Fibroblast of lung (primary cell): ENCODE data around the gene PSMD2. TPM values are rescaled to one million over a fixed set of nuclear protein-coding genes. Genes with fewer than 3 reads are reported as not detected.
A peak's percentile ranks its signal among the peaks of the same experiment; 100 is the strongest.

Experiments used
- DNase-seq, 2 donors: peaks; one replicate each; pipeline versions ENCODE4 v3.0.0 to v3.0.0-alpha.2; 2010; ENCODE audit warnings: low read depth in 2 of 2
- H2AFZ ChIP-seq: 2 replicates; pipeline ENCODE4 v1.5.1; 2012; ENCODE audit warnings: low read length, control low read depth, inconsistent platforms
- H3K27ac ChIP-seq: 2 replicates; pipeline ENCODE4 v1.5.1; 2011; ENCODE audit warnings: low read length, control low read depth; ENCODE audit not compliant: insufficient read depth
- H3K27me3 ChIP-seq: 2 replicates; pipeline ENCODE4 v1.5.1; 2011; ENCODE audit warnings: mild to moderate bottlenecking, low read length; ENCODE audit not compliant: control insufficient read depth, insufficient read depth
- H3K36me3 ChIP-seq: 2 replicates; pipeline ENCODE4 v1.5.1; 2011; ENCODE audit warnings: low read length; ENCODE audit not compliant: control insufficient read depth, insufficient read depth
- H3K4me1 ChIP-seq: 2 replicates; pipeline ENCODE4 v1.5.1; 2011; ENCODE audit warnings: low read length; ENCODE audit not compliant: control insufficient read depth, insufficient read depth; ENCODE audit errors: extremely low read depth
- H3K4me2 ChIP-seq: 2 replicates; pipeline ENCODE4 v1.5.1; 2011; ENCODE audit warnings: low read length, control low read depth; ENCODE audit not compliant: insufficient read depth; ENCODE audit errors: extremely low read depth
- H3K4me3 ChIP-seq, 4 experiments: fragments of 200-600 bp in 1 of 4; sonication (generic) in 1 of 4; replicated peaks in 1 of 4; 2 replicates each; pipeline ENCODE4 v1.5.1; 2011 to 2016; ENCODE audit warnings: low read length in 4 of 4, low read depth in 3 of 4, mild to moderate bottlenecking in 3 of 4, control low read depth in 2 of 4, inconsistent platforms in 1 of 4, mixed read lengths in 1 of 4; ENCODE audit not compliant: insufficient read depth in 1 of 4; ENCODE audit errors: control extremely low read depth in 1 of 4
- H3K79me2 ChIP-seq: 2 replicates; pipeline ENCODE4 v1.5.1; 2012; ENCODE audit warnings: mild to moderate bottlenecking, low read length, inconsistent platforms; ENCODE audit not compliant: control insufficient read depth, insufficient read depth
- H3K9ac ChIP-seq: 2 replicates; pipeline ENCODE4 v1.5.1; 2011; ENCODE audit warnings: mild to moderate bottlenecking, low read length, control low read depth; ENCODE audit not compliant: insufficient read depth
- H3K9me3 ChIP-seq: 2 replicates; pipeline ENCODE4 v1.5.1; 2012; ENCODE audit warnings: low read depth, low read length; ENCODE audit not compliant: control insufficient read depth, insufficient read depth
- H4K20me1 ChIP-seq: 2 replicates; pipeline ENCODE4 v1.5.1; 2011; ENCODE audit warnings: low read length; ENCODE audit not compliant: control insufficient read depth, insufficient read depth; ENCODE audit errors: extremely low read depth
- CTCF ChIP-seq, 2 donors: IDR thresholded peaks in 1 of 2; conservative IDR thresholded peaks in 1 of 2; 1 replicate in 1 of 2; 2 replicates in 1 of 2; pipeline ENCODE4 v1.5.1; 2011 to 2012; ENCODE audit warnings: low read length in 2 of 2, control low read depth in 1 of 2, inconsistent platforms in 1 of 2, low read depth in 1 of 2, mild to moderate bottlenecking in 1 of 2
- EZH2 ChIP-seq: IDR thresholded peaks from 2 replicates; pipeline ENCODE4 v1.5.1; 2012; ENCODE audit warnings: low read length, control low read depth, mild to moderate bottlenecking; ENCODE audit errors: missing control alignments
- polyA plus RNA-seq, 2 donors: library from polyadenylated mRNA; depleted of rRNA in 1 of 2; stranded (reverse) in 1 of 2; unstranded in 1 of 2; fragments of >200 nt; gene quantifications; 2 replicates each; pipeline ENCODE4 v1.2.1, GENCODE V29; 2011 to 2012; ENCODE audit warnings: missing spikeins in 1 of 2
- total RNA-seq: library from RNA; depleted of rRNA; stranded (reverse); fragments of >200 nt; gene quantifications from 2 replicates; pipeline ENCODE4 v1.2.1, GENCODE V29; 2014

PSMD2 gene
- total and polyA plus RNA-seq, 2 donors (not counting 1 experiment from before 2014, with no cell fraction given), result 188 to 429 TPM

- H3K79me2 ChIP-seq, result peaks cover 22% of the 10 kb centered on the region
- H3K4me2 ChIP-seq, result no peak overlapping the region
- no peak for DNase-seq
- no peaks in the 10 kb centered on the region for H3K27me3 ChIP-seq
- H3K9me3 ChIP-seq, result no peaks in the 10 kb centered on the region
- no peak overlapping the region for H3K4me3 ChIP-seq
- no peak overlapping the region for H2AFZ ChIP-seq
- TF ChIP-seq CTCF (conservative IDR thresholded peaks at IDR 0.05 in 1 of 2, IDR thresholded peaks at IDR 0.05 in 1 of 2; ENCODE audit: low read depth in 1 of 2, low read length in 2 of 2) (no peak), EZH2 (no peak)
- peaks cover 31% of the 10 kb centered on the region for H3K4me1 ChIP-seq
- no peaks in the 10 kb centered on the region for H4K20me1 ChIP-seq
- no peak overlapping the region for H3K9ac ChIP-seq
- H3K27ac ChIP-seq, result peak overlapping the region; percentile 92
- peaks cover 26% of the 10 kb centered on the region for H3K36me3 ChIP-seq
Observed at GRCh38 chr3:184333700-184334099, 34.7 kb downstream of the PSMD2 start.

DNA sequence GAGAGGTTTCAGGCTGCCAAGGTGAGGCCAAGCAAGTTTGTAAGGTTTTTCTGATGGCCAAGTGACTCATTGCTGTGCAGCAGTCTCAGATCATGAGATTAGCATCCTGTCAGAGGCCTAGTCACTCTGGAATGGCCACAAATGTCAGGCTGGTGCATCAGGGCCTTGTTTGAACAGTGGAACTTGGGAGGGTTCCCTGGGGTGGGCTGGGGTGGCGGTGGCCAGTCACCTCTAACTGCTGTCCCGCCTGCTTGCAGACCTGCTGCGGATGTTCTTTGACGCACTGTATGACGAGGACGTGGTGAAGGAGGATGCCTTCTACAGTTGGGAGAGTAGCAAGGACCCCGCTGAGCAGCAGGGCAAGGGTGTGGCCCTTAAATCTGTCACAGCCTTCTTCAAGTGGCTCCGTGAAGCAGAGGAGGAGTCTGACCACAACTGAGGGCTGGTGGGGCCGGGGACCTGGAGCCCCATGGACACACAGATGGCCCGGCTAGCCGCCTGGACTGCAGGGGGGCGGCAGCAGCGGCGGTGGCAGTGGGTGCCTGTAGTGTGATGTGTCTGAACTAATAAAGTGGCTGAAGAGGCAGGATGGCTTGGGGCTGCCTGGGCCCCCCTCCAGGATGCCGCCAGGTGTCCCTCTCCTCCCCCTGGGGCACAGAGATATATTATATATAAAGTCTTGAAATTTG, 35.6 kb downstream of the PSMD2 start:
- Histone ChIP-seq H3K36me3 (peaks cover 23% of the 10 kb centered on the region), H3K4me3 (no peak overlapping the region), H2AFZ (no peak overlapping the region), H4K20me1 (no peaks in the 10 kb centered on the region), H3K4me2 (no peak overlapping the region), H3K4me1 (peaks cover 36% of the 10 kb centered on the region), H3K79me2 (peaks cover 23% of the 10 kb centered on the region), H3K9ac (no peak overlapping the region), H3K27ac (peak overlapping the region; percentile 92), H3K9me3 (no peaks in the 10 kb centered on the region), H3K27me3 (no peaks in the 10 kb centered on the region)
- peak; percentile 46 to 81 for DNase-seq
- TF ChIP-seq CTCF (conservative IDR thresholded peaks at IDR 0.05 in 1 of 2, IDR thresholded peaks at IDR 0.05 in 1 of 2; ENCODE audit: low read depth in 1 of 2, low read length in 2 of 2), result no peak
- TF ChIP-seq EZH2, result no peak

DNA sequence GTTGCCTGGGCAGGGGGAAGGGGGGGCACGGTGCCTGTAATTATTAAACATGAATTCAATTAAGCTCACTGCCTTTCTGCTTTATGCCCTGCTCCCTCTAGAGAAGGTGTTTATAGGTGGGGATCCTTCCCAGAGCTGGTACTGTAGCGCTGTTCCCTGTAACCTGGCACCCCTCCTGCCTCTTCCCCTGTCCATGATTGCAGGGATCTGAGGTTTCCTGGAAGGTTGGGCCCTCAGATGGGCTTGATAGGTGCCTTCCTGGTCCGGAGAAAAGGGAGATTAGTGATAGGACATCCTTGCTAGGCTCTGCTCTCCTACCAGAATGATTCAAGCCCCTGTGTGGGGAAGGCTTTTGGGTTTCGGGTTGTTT, 36.2 kb downstream of the PSMD2 start:
- DNase-seq, result no peak
- peak overlapping the region; percentile 40 for H3K9ac ChIP-seq
- H3K36me3 ChIP-seq, result peaks cover 23% of the 10 kb centered on the region
- no peak for TF ChIP-seq CTCF (conservative IDR thresholded peaks at IDR 0.05 in 1 of 2, IDR thresholded peaks at IDR 0.05 in 1 of 2; ENCODE audit: low read depth in 1 of 2, low read length in 2 of 2)
- TF ChIP-seq EZH2, result no peak
- peak overlapping the region; percentile 92 for H3K27ac ChIP-seq
- H3K4me3 ChIP-seq, result peak overlapping the region in 1 of 4 experiments; percentile 72
- H3K79me2 ChIP-seq, result peaks cover 24% of the 10 kb centered on the region
- H4K20me1 ChIP-seq, result no peaks in the 10 kb centered on the region
- no peaks in the 10 kb centered on the region for H3K9me3 ChIP-seq
- no peak overlapping the region for H2AFZ ChIP-seq
- H3K4me2 ChIP-seq, result no peak overlapping the region
- H3K27me3 ChIP-seq, result no peaks in the 10 kb centered on the region
- H3K4me1 ChIP-seq, result peaks cover 36% of the 10 kb centered on the region
